ENCODE data around the gene ANKLE2. TPM values are rescaled to one million over a fixed set of nuclear protein-coding genes. Genes with fewer than 3 reads are reported as not detected.
A peak's percentile ranks its signal among the peaks of the same experiment; 100 is the strongest.

Gene ANKLE2
- total and polyA plus RNA-seq, 2 of the 13 experiments (the other 11 are each of a cell fraction or from before 2014, with no cell fraction given) = 35.3 to 37.1 TPM

DNA sequence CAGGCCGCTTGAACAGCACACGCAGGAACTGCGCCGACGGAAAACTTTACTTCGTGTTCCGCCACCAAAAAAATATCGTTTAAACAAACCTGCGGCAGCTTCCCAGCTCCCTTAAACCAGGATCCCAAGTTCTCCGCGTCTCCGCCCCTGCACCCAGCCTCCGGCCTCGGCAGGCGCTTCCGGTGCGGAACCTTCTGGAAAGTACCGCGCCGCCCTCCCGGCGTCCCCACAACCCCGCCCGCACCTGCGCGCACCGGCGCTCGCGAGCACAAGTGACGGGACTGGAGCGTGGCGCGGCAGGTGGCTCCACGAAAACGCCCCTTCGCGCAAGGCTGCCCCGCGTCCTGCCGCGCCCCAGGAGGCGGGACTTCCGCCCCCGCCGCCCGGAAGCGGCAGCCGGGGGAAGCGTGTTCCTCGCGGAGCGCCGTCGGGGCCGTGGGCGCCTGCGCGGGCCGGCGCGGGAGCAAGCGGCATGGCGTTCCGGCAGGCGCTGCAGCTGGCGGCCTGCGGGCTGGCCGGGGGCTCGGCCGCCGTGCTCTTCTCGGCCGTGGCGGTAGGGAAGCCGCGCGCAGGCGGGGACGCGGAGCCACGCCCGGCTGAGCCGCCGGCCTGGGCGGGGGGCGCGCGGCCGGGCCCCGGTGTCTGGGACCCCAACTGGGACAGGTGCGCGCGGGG, 51.1 kb downstream of the ANKLE2 start, which contains the start of gene PGAM5 (continued):
- TF ChIP-seq ZNF251 (CRISPR knock-in tag; IDR thresholded peaks at IDR 0.05) = no peak
- peak; percentile 85 for TF ChIP-seq SALL1 (CRISPR knock-in tag; IDR thresholded peaks at IDR 0.05)
- TF ChIP-seq FOXK2 (IDR thresholded peaks at IDR 0.05) = no peak
- peak; percentile 69 for TF ChIP-seq ELF1 (CRISPR knock-in tag; IDR thresholded peaks at IDR 0.05)
- TF ChIP-seq NR2C2 (CRISPR knock-in tag; IDR thresholded peaks at IDR 0.05; ENCODE audit: borderline replicate concordance) = peak; percentile 71
- TF ChIP-seq NKX3-1 (CRISPR knock-in tag; IDR thresholded peaks at IDR 0.05) = peak; percentile 63; the same call in 1 of the 2 replicates
- no peak for TF ChIP-seq MAFF (IDR thresholded peaks at IDR 0.05; ENCODE audit: low read depth, low read length)
- TF ChIP-seq SIX1 (CRISPR knock-in tag; IDR thresholded peaks at IDR 0.05; ENCODE audit: borderline replicate concordance) = 0 out of 2 replicates have a peak, but pooled peaks have one; percentile 32
- TF ChIP-seq NR1H2 (CRISPR knock-in tag; IDR thresholded peaks at IDR 0.05; ENCODE audit: borderline replicate concordance, low read depth) = no peak
- TF ChIP-seq TEAD3 (CRISPR knock-in tag; optimal IDR thresholded peaks at IDR 0.05; ENCODE audit: borderline replicate concordance) = peak; percentile 40
- peak; percentile 86 for TF ChIP-seq ZNF788 (CRISPR knock-in tag; IDR thresholded peaks at IDR 0.05; ENCODE audit: borderline replicate concordance)
- peak; percentile 50; the same call in 1 of the 2 replicates for TF ChIP-seq CBX5 (CRISPR knock-in tag; IDR thresholded peaks at IDR 0.05; ENCODE audit: borderline replicate concordance)
- TF ChIP-seq, protein P1, sequence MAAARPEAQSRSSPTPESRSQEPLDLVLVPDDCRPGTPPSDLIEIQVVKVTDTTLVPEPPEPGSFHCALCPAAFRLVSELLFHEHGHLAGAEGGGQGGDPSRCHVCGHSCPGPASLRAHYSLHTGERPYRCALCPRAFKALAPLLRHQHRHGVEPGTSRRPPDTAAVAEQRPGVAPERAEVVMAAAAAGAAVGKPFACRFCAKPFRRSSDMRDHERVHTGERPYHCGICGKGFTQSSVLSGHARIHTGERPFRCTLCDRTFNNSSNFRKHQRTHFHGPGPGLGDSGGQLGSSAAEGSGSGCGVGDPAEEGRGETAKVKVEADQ (CRISPR knock-in tag; IDR thresholded peaks at IDR 0.05; ENCODE audit: borderline replicate concordance) = peak; percentile 78; the same call in 1 of the 2 replicates
- TF ChIP-seq, protein P2, sequence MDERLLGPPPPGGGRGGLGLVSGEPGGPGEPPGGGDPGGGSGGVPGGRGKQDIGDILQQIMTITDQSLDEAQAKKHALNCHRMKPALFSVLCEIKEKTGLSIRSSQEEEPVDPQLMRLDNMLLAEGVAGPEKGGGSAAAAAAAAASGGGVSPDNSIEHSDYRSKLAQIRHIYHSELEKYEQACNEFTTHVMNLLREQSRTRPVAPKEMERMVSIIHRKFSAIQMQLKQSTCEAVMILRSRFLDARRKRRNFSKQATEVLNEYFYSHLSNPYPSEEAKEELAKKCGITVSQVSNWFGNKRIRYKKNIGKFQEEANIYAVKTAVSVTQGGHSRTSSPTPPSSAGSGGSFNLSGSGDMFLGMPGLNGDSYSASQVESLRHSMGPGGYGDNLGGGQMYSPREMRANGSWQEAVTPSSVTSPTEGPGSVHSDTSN (CRISPR knock-in tag; IDR thresholded peaks at IDR 0.05) = no peak
- TF ChIP-seq, protein P3, sequence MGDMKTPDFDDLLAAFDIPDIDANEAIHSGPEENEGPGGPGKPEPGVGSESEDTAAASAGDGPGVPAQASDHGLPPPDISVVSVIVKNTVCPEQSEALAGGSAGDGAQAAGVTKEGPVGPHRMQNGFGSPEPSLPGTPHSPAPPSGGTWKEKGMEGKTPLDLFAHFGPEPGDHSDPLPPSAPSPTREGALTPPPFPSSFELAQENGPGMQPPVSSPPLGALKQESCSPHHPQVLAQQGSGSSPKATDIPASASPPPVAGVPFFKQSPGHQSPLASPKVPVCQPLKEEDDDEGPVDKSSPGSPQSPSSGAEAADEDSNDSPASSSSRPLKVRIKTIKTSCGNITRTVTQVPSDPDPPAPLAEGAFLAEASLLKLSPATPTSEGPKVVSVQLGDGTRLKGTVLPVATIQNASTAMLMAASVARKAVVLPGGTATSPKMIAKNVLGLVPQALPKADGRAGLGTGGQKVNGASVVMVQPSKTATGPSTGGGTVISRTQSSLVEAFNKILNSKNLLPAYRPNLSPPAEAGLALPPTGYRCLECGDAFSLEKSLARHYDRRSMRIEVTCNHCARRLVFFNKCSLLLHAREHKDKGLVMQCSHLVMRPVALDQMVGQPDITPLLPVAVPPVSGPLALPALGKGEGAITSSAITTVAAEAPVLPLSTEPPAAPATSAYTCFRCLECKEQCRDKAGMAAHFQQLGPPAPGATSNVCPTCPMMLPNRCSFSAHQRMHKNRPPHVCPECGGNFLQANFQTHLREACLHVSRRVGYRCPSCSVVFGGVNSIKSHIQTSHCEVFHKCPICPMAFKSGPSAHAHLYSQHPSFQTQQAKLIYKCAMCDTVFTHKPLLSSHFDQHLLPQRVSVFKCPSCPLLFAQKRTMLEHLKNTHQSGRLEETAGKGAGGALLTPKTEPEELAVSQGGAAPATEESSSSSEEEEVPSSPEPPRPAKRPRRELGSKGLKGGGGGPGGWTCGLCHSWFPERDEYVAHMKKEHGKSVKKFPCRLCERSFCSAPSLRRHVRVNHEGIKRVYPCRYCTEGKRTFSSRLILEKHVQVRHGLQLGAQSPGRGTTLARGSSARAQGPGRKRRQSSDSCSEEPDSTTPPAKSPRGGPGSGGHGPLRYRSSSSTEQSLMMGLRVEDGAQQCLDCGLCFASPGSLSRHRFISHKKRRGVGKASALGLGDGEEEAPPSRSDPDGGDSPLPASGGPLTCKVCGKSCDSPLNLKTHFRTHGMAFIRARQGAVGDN (CRISPR knock-in tag; IDR thresholded peaks at IDR 0.05) = peak; percentile 98
- TF ChIP-seq ZNF335 (CRISPR knock-in tag; IDR thresholded peaks at IDR 0.05) = peak; percentile 74
- TF ChIP-seq SAP130 (CRISPR knock-in tag; IDR thresholded peaks at IDR 0.05; ENCODE audit: low read depth) = peak; percentile 84
- TF ChIP-seq CC2D1A (CRISPR knock-in tag; IDR thresholded peaks at IDR 0.05) = no peak
- peak; percentile 64 for TF ChIP-seq PHF5A (CRISPR knock-in tag; IDR thresholded peaks at IDR 0.05; ENCODE audit: low read depth, unreplicated experiment)
- no peak for TF ChIP-seq RXRA (CRISPR knock-in tag; IDR thresholded peaks at IDR 0.05)
- TF ChIP-seq, protein P4, sequence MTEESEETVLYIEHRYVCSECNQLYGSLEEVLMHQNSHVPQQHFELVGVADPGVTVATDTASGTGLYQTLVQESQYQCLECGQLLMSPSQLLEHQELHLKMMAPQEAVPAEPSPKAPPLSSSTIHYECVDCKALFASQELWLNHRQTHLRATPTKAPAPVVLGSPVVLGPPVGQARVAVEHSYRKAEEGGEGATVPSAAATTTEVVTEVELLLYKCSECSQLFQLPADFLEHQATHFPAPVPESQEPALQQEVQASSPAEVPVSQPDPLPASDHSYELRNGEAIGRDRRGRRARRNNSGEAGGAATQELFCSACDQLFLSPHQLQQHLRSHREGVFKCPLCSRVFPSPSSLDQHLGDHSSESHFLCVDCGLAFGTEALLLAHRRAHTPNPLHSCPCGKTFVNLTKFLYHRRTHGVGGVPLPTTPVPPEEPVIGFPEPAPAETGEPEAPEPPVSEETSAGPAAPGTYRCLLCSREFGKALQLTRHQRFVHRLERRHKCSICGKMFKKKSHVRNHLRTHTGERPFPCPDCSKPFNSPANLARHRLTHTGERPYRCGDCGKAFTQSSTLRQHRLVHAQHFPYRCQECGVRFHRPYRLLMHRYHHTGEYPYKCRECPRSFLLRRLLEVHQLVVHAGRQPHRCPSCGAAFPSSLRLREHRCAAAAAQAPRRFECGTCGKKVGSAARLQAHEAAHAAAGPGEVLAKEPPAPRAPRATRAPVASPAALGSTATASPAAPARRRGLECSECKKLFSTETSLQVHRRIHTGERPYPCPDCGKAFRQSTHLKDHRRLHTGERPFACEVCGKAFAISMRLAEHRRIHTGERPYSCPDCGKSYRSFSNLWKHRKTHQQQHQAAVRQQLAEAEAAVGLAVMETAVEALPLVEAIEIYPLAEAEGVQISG (CRISPR knock-in tag; IDR thresholded peaks at IDR 0.05) = peak; percentile 86
- TF ChIP-seq ISL2 (CRISPR knock-in tag; IDR thresholded peaks at IDR 0.05) = peak; percentile 53; the same call in 1 of the 2 replicates
- no peak for TF ChIP-seq ZNF614 (CRISPR knock-in tag; IDR thresholded peaks at IDR 0.05; ENCODE audit: borderline replicate concordance)
